GM23338 (cell line): Measurements from ENCODE around the gene AIMP1. TPM values are rescaled to one million over a fixed set of nuclear protein-coding genes. Genes with fewer than 3 reads are reported as not detected.

Source experiments
- ATAC-seq: fragments of 200-7000 bp; cut with Tn5 transposase; 3 replicates; pipeline ENCODE4 v1.9.1; 2020
- DNase-seq: peaks from one replicate; pipeline ENCODE4 v3.0.0-alpha.2; 2015; ENCODE audit warnings: low spot score
- H2AFZ ChIP-seq: fragments of 200-600 bp; sonication (generic); 2 replicates; pipeline ENCODE4 v1.8.0; 2016; ENCODE audit warnings: antibody characterized with exemption, mild to moderate bottlenecking, moderate library complexity
- H3F3A ChIP-seq: fragments of 200-600 bp; sonication (generic); replicated peaks from 2 replicates; pipeline ENCODE4 v1.8.0; 2017; ENCODE audit warnings: antibody characterized with exemption, mixed run types, low read depth
- H3K27ac ChIP-seq: fragments of 200-600 bp; sonication (generic); 2 replicates; pipeline ENCODE4 v1.6.1; 2016; ENCODE audit warnings: low read depth
- H3K27me3 ChIP-seq: fragments of 200-600 bp; sonication (generic); 2 replicates; pipeline ENCODE4 v1.8.0; 2016; ENCODE audit warnings: mild to moderate bottlenecking, mixed run types, moderate library complexity; ENCODE audit not compliant: insufficient read depth
- H3K36me3 ChIP-seq: fragments of 200-600 bp; sonication (generic); 2 replicates; pipeline ENCODE4 v1.8.0; 2016; ENCODE audit warnings: mild to moderate bottlenecking; ENCODE audit not compliant: insufficient read depth
- H3K4me1 ChIP-seq: fragments of 200-600 bp; sonication (generic); 2 replicates; pipeline ENCODE4 v1.8.0; 2016; ENCODE audit warnings: mild to moderate bottlenecking, moderate library complexity; ENCODE audit not compliant: insufficient read depth
- H3K4me2 ChIP-seq: fragments of 200-600 bp; sonication (generic); 2 replicates; pipeline ENCODE4 v1.7.1; 2017; ENCODE audit warnings: mixed run types
- H3K4me3 ChIP-seq: fragments of 200-600 bp; sonication (generic); 2 replicates; pipeline ENCODE4 v1.6.1; 2016; ENCODE audit warnings: mixed run types
- H3K79me2 ChIP-seq: fragments of 200-600 bp; sonication (generic); replicated peaks from 2 replicates; pipeline ENCODE4 v1.8.0; 2017; ENCODE audit warnings: mild to moderate bottlenecking; ENCODE audit not compliant: insufficient read depth
- H3K9me2 ChIP-seq: fragments of 200-600 bp; sonication (generic); 2 replicates; pipeline ENCODE4 v1.8.0; 2017; ENCODE audit not compliant: insufficient read depth
- H4K20me1 ChIP-seq: fragments of 200-600 bp; sonication (generic); replicated peaks from 2 replicates; pipeline ENCODE4 v1.8.0; 2017; ENCODE audit warnings: mild to moderate bottlenecking; ENCODE audit not compliant: insufficient read depth
- H3K27ac Mint-ChIP-seq: 2 replicates; pipeline ENCODE4 v1.8.0; 2020; ENCODE audit warnings: inconsistent platforms, mild to moderate bottlenecking, moderate library complexity, mixed read lengths
- H3K27me3 Mint-ChIP-seq: 3 replicates; pipeline ENCODE4 v1.8.0; 2022; ENCODE audit warnings: low read depth, mild to moderate bottlenecking, moderate library complexity, mixed read lengths, inconsistent platforms; ENCODE audit not compliant: insufficient read depth, poor library complexity
- H3K36me3 Mint-ChIP-seq: 3 replicates; pipeline ENCODE4 v1.8.0; 2021; ENCODE audit warnings: low read depth, mild to moderate bottlenecking, inconsistent platforms, moderate library complexity, mixed read lengths
- H3K4me1 Mint-ChIP-seq: 3 replicates; pipeline ENCODE4 v1.8.0; 2020; ENCODE audit warnings: mild to moderate bottlenecking, inconsistent platforms, mixed read lengths
- H3K4me3 Mint-ChIP-seq: 3 replicates; pipeline ENCODE4 v1.8.0; 2021; ENCODE audit warnings: moderate library complexity, mild to moderate bottlenecking, inconsistent platforms, mixed read lengths
- H3K9me3 Mint-ChIP-seq: 3 replicates; pipeline ENCODE4 v1.8.0; 2020; ENCODE audit warnings: moderate library complexity, mild to moderate bottlenecking, inconsistent platforms, mixed read lengths
- CREB1 ChIP-seq: fragments of 250-450 bp; sonication (Bioruptor Pico); IDR thresholded peaks from 2 replicates; pipeline ENCODE4 v1.5.0; 2020; ENCODE audit warnings: low read depth, mild to moderate bottlenecking, moderate library complexity
- ETS1 ChIP-seq: IDR thresholded peaks from 2 replicates; pipeline ENCODE4 v1.6.1; 2016; ENCODE audit warnings: antibody characterized with exemption
- EZH2phosphoT487 ChIP-seq: fragments of 200-600 bp; sonication (generic); IDR thresholded peaks from one replicate; pipeline ENCODE4 v1.8.1; 2018; ENCODE audit warnings: antibody characterized with exemption; ENCODE audit not compliant: unreplicated experiment
- JUNB ChIP-seq: IDR thresholded peaks from one replicate; pipeline ENCODE4 v1.6.1; 2016; ENCODE audit warnings: antibody characterized with exemption; ENCODE audit not compliant: unreplicated experiment
- POLR2AphosphoS5 ChIP-seq: IDR thresholded peaks from 2 replicates; pipeline ENCODE4 v1.6.1; 2016; ENCODE audit warnings: antibody characterized with exemption, low read depth
- REST ChIP-seq: IDR thresholded peaks from one replicate; pipeline ENCODE4 v1.6.1; 2018; ENCODE audit warnings: antibody characterized with exemption; ENCODE audit not compliant: unreplicated experiment
- ZNF114 ChIP-seq: fragments of 250-450 bp; sonication (Bioruptor Pico); IDR thresholded peaks from 2 replicates; pipeline ENCODE4 v1.5.0; 2020; ENCODE audit warnings: mild to moderate bottlenecking, moderate library complexity
- ZNF462 ChIP-seq: fragments of 250-450 bp; sonication (Bioruptor Pico); IDR thresholded peaks from 2 replicates; pipeline ENCODE4 v1.5.0; 2020; ENCODE audit warnings: mild to moderate bottlenecking, moderate library complexity
- long read RNA-seq: library from polyadenylated mRNA; unstranded; transcript quantifications from one replicate; pipeline ENCODE4 v2.0.0, GENCODE V29; 2020; ENCODE audit not compliant: unreplicated experiment
- polyA plus RNA-seq: library from polyadenylated mRNA; unstranded; fragments of >200 nt; fragmentation: Nextera tagmentation; extraction: Ambion mirVana; gene quantifications from 2 replicates; pipeline ENCODE4 v1.2.1, GENCODE V29; 2016
- total RNA-seq: library from RNA; depleted of rRNA; stranded (reverse); fragments of >200 nt; shearing (Covaris generic); gene quantifications from 2 replicates; pipeline ENCODE4 v1.2.3, GENCODE V29; 2014; rRNA removed

AIMP1 gene
- 24.1 and 34.5 TPM in 2 replicates for total RNA-seq
- polyA plus RNA-seq: 157 and 200 TPM in 2 replicates
- long read RNA-seq, transcript AIMP1-202 (7 exons, 2,586 nt): major isoform, 16 of 60 reads
- long read RNA-seq, partial matches to known transcripts: 43 of 60 reads
- long read RNA-seq, other reads (novel, unspliced or antisense): 1 of 60 reads

GRCh38 chr4:106315968-106316772, at the start of gene AIMP1, which contains the start of gene TBCK:
TSS of gene AIMP1 (plus strand) at chr4:106316550. CDS start at chr4:106325010, 8,460 bp downstream.
TSS of gene TBCK (minus strand) at chr4:106316209. CDS start at chr4:106308960, 7,249 bp downstream.
- no peak within 1 kb of the TSS for H3K4me3 Mint-ChIP-seq

More at GRCh38 chr4:106315968-106316772, at the start of gene AIMP1, which contains the start of gene TBCK:
- ATAC-seq: peak; percentile 95
- Histone ChIP-seq H3K4me2 (peak within 1 kb of the TSS; percentile 97), H2AFZ (peak within 1 kb of the TSS; percentile 28; the same call in 1 of the 2 replicates), H3K36me3 (peaks cover 7% of the 10 kb centered on the region; the same call in 1 of the 2 replicates), H3K4me1 (no peaks in the 10 kb centered on the region), H3K9me2 (no peaks in the 10 kb centered on the region), H3K27ac (peak within 1 kb of the TSS; percentile 92), H3F3A (no peaks in the 10 kb centered on the region), H3K27me3 (no peaks in the 10 kb centered on the region), H3K4me3 (peak within 1 kb of the TSS; percentile 80), H3K79me2 (peaks cover 84% of the 10 kb centered on the region), H4K20me1 (no peaks in the 10 kb centered on the region)
- no peaks in the 10 kb centered on the region for H3K27me3 Mint-ChIP-seq
- peaks cover 20% of the 10 kb centered on the region for H3K36me3 Mint-ChIP-seq
- peaks cover 4% of the 10 kb centered on the region for H3K4me1 Mint-ChIP-seq
- peaks cover 13% of the 10 kb centered on the region for H3K9me3 Mint-ChIP-seq
- peak within 1 kb of the TSS; percentile 71 for H3K27ac Mint-ChIP-seq
- no peak for TF ChIP-seq JUNB
- TF ChIP-seq CREB1 (CRISPR knock-in tag): peak; percentile 93
- no peak for TF ChIP-seq REST
- no peak for TF ChIP-seq ZNF462 (CRISPR knock-in tag)
- no peak for TF ChIP-seq EZH2phosphoT487
- TF ChIP-seq POLR2AphosphoS5: peak; percentile 80
- TF ChIP-seq ETS1: 0 out of 2 replicates have a peak, but pooled peaks have one; percentile 38
- TF ChIP-seq ZNF114 (CRISPR knock-in tag): no peak
- DNase-seq: peak; percentile 94
